ENCODE results near the gene TMEM234. TPM values are rescaled to one million over a fixed set of nuclear protein-coding genes. Genes with fewer than 3 reads are reported as not detected.

The TMEM234 gene
- total and polyA plus RNA-seq, 10 of the 15 experiments (the other 5 are each of a cell fraction or from before 2014, with no cell fraction given): 2.9 to 10.9 (median 6.4) TPM

DNA sequence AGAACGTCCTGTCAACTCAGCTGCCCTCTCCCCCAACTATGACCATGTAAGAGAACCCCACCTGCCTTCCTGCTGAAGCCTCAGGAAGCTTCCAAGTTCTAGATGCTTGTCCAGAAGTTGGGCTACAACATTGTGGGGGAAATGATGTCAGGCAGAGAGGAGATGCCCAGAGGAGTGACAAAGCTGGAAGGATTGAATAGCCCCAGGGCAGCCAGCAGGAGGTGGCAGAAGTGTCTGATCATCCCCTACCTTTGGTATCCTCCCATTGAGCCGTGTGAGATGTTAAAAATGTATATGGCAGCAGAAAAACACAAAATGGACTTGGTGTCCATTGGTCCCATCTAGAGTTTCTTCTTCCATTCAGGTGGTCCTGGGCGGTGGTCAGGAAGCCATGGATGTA lies 6.6 kb upstream of the TMEM234 start:
- no TSS peak for BruUV-seq (replicated peaks)
- Histone ChIP-seq H3K79me2 (ENCODE audit: control insufficient read depth, insufficient read depth, low read length) (peaks cover 6% of the 10 kb centered on the region), H3K4me1 (ENCODE audit: control insufficient read depth, insufficient read depth, low read length) (peaks cover 4% of the 10 kb centered on the region), H3K27me3 (replicated peaks in 1 of 2; ENCODE audit: control insufficient read depth in 2 of 2, insufficient read depth in 2 of 2, low read length in 1 of 2) (no peaks in the 10 kb centered on the region), H3K9ac (ENCODE audit: control insufficient read depth, insufficient read depth, low read length) (no peak overlapping the region), H3K27ac (ENCODE audit: control insufficient read depth, insufficient read depth) (no peak overlapping the region), H3K4me3 (no peak overlapping the region), H3K9me3 (replicated peaks; ENCODE audit: control insufficient read depth, insufficient read depth, low read length) (no peaks in the 10 kb centered on the region), H3K36me3 (ENCODE audit: control insufficient read depth in 2 of 2, insufficient read depth in 2 of 2, low read length in 1 of 2) (peaks cover 21 to 25% of the 10 kb centered on the region in 2 experiments), H3K4me2 (ENCODE audit: control insufficient read depth, insufficient read depth) (no peak overlapping the region), H2AFZ (ENCODE audit: control insufficient read depth, low read depth, low read length) (no peak overlapping the region), H4K20me1 (ENCODE audit: control insufficient read depth, insufficient read depth) (no peaks in the 10 kb centered on the region)
- ChIA-PET CTCF (interaction anchor here (0.9 to 3.5 kb wide), 3 partner anchors 14 to 179 kb away, joined by 3 to 14 read pairs (median 7); partner anchors contain the start of gene FAM167B), SMC1A (ENCODE audit: uncharacterized antibody, unreplicated experiment) (interaction anchor here (0.6 to 2.2 kb wide), 3 partner anchors 13 to 88 kb away, joined by 3 to 7 read pairs (median 5); no protein-coding TSS in a partner anchor), POLR2A (interaction anchor here (0.6 kb wide), 1 partner anchor 340 kb away, joined by 3 read pairs; no protein-coding TSS in a partner anchor), RAD21 (ENCODE audit: unreplicated experiment) (no interaction called here)
- DNase-seq (ENCODE audit: low read depth, low spot score) (no peak), ATAC-seq (no peak), FAIRE-seq (no peak)
- in situ Hi-C loops (cut with MboI): no loop called here
- intact Hi-C loops (cut with micrococcal nuclease; ENCODE audit: unreplicated experiment): no loop called here
- WGBS (ENCODE audit: insufficient coverage, insufficient replicate concordance, low lambda C conversion rate, missing lambda C conversion rate): 89% methylated on average over 3 of the region's 3 CpGs
- TF ChIP-seq CHD4 (IDR thresholded peaks at IDR 0.05): no peak
- TF ChIP-seq ZNF207 (IDR thresholded peaks at IDR 0.05; ENCODE audit: borderline replicate concordance): no peak
- no peak for TF ChIP-seq IKZF2 (IDR thresholded peaks at IDR 0.05)
- no peak for TF ChIP-seq RAD51 (IDR thresholded peaks at IDR 0.05)
- TF ChIP-seq ZNF274 (IDR thresholded peaks at IDR 0.05; ENCODE audit: insufficient read depth, insufficient read length): no peak
- TF ChIP-seq FOXM1 (IDR thresholded peaks at IDR 0.05; ENCODE audit: low read depth, low read length): no peak
- TF ChIP-seq RAD21 (IDR thresholded peaks at IDR 0.05; ENCODE audit: insufficient read depth, low read depth, low read length): no peak
- TF ChIP-seq, protein P1, sequence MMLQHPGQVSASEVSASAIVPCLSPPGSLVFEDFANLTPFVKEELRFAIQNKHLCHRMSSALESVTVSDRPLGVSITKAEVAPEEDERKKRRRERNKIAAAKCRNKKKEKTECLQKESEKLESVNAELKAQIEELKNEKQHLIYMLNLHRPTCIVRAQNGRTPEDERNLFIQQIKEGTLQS (IDR thresholded peaks at IDR 0.05; ENCODE audit: borderline replicate concordance, extremely low read depth, low read depth, low read length): no peak
- TF ChIP-seq SUPT20H (IDR thresholded peaks at IDR 0.05; ENCODE audit: borderline replicate concordance, control insufficient read depth, low read depth, low read length): no peak
- TF ChIP-seq ZZZ3 (IDR thresholded peaks at IDR 0.05; ENCODE audit: control insufficient read depth, insufficient read length, low read depth): no peak
- TF ChIP-seq SREBF2 (IDR thresholded peaks at IDR 0.05; ENCODE audit: low read length): no peak
- TF ChIP-seq, protein P2, sequence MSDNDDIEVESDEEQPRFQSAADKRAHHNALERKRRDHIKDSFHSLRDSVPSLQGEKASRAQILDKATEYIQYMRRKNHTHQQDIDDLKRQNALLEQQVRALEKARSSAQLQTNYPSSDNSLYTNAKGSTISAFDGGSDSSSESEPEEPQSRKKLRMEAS (IDR thresholded peaks at IDR 0.05; ENCODE audit: low read depth, low read length): no peak
- TF ChIP-seq CHD1 (IDR thresholded peaks at IDR 0.05; ENCODE audit: low read depth, low read length): no peak
- TF ChIP-seq, protein P3, sequence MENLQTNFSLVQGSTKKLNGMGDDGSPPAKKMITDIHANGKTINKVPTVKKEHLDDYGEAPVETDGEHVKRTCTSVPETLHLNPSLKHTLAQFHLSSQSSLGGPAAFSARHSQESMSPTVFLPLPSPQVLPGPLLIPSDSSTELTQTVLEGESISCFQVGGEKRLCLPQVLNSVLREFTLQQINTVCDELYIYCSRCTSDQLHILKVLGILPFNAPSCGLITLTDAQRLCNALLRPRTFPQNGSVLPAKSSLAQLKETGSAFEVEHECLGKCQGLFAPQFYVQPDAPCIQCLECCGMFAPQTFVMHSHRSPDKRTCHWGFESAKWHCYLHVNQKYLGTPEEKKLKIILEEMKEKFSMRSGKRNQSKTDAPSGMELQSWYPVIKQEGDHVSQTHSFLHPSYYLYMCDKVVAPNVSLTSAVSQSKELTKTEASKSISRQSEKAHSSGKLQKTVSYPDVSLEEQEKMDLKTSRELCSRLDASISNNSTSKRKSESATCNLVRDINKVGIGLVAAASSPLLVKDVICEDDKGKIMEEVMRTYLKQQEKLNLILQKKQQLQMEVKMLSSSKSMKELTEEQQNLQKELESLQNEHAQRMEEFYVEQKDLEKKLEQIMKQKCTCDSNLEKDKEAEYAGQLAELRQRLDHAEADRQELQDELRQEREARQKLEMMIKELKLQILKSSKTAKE (IDR thresholded peaks at IDR 0.05; ENCODE audit: low read depth, poor library complexity, severe bottlenecking): no peak
- TF ChIP-seq, protein P4, sequence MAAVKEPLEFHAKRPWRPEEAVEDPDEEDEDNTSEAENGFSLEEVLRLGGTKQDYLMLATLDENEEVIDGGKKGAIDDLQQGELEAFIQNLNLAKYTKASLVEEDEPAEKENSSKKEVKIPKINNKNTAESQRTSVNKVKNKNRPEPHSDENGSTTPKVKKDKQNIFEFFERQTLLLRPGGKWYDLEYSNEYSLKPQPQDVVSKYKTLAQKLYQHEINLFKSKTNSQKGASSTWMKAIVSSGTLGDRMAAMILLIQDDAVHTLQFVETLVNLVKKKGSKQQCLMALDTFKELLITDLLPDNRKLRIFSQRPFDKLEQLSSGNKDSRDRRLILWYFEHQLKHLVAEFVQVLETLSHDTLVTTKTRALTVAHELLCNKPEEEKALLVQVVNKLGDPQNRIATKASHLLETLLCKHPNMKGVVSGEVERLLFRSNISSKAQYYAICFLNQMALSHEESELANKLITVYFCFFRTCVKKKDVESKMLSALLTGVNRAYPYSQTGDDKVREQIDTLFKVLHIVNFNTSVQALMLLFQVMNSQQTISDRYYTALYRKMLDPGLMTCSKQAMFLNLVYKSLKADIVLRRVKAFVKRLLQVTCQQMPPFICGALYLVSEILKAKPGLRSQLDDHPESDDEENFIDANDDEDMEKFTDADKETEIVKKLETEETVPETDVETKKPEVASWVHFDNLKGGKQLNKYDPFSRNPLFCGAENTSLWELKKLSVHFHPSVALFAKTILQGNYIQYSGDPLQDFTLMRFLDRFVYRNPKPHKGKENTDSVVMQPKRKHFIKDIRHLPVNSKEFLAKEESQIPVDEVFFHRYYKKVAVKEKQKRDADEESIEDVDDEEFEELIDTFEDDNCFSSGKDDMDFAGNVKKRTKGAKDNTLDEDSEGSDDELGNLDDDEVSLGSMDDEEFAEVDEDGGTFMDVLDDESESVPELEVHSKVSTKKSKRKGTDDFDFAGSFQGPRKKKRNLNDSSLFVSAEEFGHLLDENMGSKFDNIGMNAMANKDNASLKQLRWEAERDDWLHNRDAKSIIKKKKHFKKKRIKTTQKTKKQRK (IDR thresholded peaks at IDR 0.05; ENCODE audit: low read depth, low read length): no peak
- TF ChIP-seq, protein P5, sequence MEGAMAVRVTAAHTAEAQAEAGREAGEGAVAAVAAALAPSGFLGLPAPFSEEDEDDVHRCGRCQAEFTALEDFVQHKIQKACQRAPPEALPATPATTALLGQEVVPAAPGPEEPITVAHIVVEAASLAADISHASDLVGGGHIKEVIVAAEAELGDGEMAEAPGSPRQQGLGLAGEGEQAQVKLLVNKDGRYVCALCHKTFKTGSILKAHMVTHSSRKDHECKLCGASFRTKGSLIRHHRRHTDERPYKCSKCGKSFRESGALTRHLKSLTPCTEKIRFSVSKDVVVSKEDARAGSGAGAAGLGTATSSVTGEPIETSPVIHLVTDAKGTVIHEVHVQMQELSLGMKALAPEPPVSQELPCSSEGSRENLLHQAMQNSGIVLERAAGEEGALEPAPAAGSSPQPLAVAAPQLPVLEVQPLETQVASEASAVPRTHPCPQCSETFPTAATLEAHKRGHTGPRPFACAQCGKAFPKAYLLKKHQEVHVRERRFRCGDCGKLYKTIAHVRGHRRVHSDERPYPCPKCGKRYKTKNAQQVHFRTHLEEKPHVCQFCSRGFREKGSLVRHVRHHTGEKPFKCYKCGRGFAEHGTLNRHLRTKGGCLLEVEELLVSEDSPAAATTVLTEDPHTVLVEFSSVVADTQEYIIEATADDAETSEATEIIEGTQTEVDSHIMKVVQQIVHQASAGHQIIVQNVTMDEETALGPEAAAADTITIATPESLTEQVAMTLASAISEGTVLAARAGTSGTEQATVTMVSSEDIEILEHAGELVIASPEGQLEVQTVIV (IDR thresholded peaks at IDR 0.05; ENCODE audit: borderline replicate concordance, partially characterized antibody): no peak

All from GM12878 (cell line).